NCI-H128 (cell line): ENCODE data around the gene ARHGDIA.

Experiments
- DNase-seq: peaks from one replicate; lab custom pipeline; 2025; ENCODE audit not compliant: unreplicated experiment; lab: John Stamatoyannopoulos, UW

The ARHGDIA gene

DNA sequence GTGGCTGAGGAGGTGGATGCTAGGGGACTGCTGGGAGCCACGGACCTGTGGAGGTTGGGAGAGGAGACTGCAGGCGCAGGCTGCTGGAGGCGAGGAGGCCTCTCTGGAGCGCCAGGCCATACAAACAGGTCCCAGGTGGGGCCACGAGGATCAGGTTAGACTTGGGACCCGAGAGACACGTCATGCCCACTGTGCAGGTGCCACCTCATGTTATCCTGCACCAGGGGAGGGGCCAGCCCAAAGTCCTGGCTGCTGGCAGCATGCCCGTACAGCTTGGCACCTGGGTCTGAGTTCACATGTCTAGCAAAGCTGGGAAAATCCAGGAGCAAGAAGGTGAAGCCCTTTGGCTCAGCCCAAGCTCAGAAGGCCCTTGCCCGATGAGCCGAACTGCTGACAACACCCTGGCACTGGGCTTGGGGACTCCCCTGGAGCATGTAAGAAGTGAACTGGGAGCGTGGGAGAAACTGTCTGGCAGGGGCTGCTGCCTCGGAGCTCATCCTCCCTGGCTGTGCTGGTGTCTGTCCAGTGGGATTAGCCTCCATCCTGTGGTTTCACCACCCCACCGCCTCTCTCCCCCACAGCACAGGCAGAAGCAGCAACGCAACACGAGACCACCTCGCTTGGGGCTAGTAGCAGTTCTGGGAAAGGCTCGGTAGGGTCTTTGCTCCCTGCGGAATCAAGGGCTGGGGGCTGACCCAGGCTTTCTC, 5.3 kb downstream of the ARHGDIA start:
- no peak for DNase-seq

DNA sequence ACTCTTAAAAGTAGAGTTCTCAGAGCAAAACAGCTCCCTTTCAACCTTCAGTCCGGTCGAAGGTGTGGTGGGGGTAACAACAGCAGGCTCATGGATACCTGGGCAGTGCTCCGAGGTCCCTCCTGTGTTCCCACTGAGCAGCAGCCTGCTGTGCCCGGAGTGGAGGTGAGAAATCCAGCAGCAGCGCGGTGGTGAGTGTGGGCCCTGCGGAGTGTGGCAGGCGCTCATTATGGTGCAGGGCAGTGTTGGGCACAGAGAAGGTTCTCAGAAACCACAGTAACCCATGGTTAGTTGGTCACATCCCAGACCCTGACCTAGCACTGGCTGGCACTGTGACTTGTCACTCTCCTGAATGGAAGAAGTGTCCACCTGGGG, 5.8 kb downstream of the ARHGDIA start:
- no peak for DNase-seq

DNA sequence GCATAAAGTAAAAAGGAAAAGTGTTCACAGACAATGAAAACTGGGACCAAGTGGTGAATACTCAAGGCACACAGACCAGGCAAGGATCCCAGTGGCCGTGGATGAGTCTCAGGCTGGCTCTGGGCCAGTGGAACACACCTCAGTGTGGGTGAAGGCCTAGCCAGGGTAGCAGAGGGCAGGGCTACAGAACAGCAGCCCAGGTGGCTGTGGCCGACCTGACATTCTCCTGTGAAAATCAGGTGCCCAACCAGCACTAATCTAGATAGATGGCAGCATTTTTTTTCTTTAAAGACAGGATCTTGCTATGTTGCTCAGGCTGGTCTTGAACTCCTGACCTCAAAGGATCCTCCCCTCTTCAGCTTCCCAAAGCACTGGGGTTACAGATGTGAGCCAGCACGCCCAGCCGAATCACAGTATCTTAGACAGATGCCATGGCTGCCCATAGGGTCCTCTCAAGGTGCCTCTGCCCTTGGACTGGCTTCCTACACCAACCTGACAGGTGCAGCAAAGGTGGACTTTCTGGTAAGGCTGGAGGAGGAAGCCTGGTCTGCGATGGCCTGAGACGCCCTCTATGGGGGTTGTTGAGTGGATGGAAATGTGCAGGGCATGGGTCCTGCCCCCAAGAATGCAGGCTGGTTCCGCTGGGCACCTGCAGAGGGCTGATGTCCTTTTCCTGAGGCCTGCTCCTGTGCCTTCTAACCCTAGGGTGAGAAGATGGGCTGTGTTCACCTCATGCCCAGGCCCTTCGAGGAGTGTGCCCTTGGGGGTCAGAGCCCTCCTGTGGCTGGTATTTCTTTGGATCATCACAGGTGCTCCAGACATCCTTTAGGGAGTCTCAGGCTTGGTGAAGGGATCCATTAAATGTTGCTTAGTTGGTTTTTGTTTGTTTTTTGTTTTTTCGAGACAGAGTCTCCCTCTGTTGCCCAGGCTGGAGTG, 7.0 kb downstream of the ARHGDIA start:
- no peak for DNase-seq

DNA sequence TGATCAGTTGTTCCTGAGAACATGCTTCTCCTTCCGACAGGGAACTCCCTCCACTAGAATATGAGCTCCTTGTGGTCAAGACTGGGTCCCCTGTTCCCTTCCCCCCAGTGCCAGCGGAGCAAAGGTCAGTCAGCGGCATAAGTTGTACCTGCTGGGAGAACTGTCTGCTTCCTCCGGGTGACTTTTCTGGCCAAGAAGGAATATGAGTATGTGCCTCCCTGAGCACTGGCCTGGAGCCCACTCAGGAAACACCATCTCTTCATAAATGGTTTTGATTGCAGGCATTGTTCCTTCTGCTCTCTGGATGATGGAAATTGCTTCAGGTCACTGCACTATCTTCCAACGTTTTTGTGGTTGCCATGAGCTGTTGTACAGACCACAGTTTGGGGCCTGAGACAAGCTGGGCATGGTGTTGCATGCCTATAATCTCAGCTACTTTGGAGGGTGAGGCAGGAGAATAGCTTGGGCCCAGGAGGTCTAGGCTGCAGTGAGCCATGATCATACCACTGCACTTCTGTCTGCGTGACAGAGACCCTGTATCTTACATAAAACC, 7.9 kb downstream of the ARHGDIA start:
- DNase-seq = no peak

DNA sequence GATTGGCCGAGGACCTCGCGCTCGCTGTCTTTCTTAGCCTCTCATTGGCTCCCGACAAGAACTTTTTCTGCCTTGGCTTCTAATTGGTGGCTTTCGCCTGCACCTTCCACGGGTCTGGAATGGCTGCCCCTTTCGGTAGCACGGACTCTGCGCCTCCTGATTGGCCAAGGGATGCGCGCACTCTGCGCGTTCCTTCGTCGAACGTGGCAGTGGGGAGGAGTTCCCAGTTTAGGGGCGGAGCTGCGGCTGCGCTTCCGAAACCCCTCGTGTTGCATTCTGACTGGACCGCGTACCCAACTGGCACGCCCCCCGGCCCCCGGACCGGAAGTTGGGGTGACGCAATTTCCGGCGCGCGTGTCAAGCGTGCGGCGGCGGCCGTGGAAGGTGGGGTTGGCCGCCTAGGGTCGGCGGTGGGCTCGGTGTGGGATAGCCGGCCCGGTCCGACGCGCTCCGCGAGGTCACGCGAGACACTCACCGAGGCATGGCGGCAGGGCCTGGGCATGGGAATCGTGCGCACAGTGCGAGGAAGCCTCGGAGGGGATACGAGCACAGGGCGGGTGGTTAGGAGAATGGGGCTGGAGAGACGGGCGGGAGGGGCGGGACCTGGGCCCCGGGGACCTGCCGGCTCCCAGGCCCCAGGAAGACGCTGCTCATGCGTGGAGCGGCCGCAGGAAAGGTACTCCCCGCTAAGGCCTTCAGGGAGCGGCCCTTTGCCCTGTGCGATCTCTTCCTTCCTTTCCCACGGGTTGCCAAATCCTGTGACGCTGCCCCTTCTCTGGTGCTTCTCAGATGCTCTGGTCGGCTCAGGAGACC, 10.2 kb downstream of the ARHGDIA start:
- DNase-seq = peak; percentile 99

DNA sequence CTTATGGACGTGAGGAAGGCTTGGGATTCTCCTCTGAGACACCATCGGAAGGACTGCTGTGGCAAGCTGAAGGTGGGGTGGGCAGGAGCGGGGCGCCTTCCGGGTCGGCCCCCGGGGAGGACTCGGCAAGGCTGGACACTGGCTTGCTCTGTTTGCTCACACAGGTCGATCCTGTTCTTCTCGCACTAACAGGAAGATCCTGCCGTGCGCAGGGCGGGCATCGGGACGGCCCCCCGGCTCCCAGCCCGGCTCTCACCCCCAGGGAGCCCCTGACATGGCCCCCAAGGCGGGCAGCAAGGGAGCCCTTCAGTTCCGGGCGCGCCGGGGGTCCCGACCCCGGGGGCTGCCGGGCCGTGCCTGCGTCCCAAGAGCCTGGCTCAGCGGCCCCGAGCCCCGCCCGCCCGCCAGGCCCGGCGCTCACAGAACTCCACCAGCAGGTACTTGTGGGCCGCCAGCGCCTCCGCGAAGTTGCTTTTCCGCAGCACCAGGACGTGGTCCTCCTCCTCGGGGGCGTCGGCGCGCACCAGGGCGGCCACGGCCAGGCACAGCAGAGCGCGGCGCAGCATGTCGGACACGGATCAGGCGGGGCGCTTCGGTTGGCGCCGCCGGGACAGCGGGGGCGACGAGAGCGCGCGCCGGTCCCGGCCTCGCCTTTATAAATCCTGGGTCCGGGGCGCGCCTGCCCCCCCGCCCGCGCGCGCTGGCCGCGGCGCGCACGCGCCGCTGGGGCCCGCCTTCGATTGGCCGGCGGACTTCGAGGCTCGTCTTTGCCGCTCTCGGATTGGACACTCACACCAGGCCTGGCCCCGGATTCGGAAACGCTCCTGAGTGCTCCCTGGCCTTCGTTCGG, 11.0 kb downstream of the ARHGDIA start, which contains the start of gene P4HB:
TSS of gene P4HB (minus strand) at position 630 of the 850 bp plus-strand sequence. CDS start at position 566, 64 bp downstream.
- DNase-seq = no peak

DNA sequence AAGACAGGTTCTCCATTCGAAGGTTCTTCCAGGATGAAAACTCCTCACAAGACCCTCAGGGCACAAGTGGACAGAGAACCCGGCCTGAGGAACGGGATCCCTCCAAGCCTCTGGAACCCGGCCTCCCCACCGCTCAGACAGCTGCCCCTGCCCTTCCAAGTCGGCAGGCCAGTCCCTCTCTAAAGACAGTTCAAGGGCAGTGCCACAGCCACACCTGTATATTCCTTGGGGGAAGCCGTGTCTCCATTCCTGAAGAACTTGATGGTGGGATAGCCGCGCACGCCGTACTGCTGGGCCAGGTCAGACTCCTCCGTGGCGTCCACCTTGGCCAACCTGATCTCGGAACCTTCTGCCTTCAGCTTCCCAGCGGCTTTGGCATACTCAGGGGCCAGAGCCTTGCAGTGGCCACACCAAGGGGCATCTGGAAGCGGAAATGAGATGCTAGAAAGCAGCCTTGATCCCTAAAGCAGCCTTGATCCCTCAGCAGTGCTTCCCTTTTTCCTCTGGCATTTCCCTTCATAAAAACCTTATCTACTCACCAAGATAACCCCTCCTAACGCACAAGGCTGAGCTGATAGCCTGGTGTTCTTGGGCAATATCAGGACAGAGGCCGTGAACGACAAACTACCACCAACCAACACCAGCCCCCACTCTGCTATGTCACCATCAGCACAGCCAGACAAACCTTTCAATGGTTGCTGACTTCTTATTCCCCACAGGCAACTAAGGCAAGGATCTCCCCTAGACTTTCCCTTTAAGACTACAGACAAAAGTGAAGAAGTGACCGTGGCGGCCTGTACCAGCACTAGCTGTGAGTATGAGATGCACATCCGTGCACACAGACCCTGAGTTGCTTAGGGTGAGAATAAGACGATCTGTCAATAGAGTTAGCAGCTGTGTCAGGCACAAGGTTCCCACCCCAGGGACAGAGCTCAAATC, 11.9 kb downstream of the ARHGDIA start:
- no peak for DNase-seq

DNA sequence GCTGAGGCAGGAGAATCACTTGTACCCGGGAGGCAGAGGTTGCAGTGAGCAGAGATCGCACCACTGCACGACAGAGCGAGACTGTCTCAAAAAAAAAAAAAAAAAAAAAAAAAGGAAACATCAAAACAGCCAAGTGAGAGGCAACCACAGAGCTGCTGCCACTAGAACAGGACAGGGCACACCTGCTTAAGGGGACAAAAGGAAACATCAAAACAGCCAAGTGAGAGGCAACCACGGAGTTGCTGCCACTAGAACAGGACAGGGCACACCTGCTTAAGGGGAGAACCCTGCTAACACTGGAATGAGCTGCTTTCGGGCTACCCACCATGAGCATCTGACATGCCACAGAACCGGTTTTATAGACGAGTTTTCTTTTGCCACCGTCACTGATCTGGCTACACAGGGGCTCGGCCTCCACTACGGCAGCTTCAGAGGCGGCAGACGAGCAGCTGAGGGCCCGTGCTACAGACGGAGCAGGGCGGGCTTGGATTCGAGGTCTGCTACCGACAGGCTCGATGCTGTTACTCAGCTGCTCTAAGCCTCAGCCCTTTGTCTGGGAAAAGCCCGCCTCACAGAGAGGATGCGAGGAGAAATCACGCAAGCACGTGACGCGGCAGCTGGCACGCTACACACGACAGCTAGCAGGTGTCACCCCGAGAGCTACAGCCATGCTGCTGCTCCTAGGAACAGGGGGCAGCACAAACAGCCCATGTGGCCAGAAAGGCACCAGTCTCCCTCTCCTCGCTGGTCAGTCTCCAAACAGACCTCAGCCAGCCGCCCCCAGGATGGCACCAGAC, 12.8 kb downstream of the ARHGDIA start:
- no peak for DNase-seq

GRCh38 chr17:81854974-81855774, 16.0 kb downstream of the ARHGDIA start:
- DNase-seq = no peak

GRCh38 chr17:81852237-81852636, 18.9 kb downstream of the ARHGDIA start:
- DNase-seq = no peak

- no peak for DNase-seq
Observed at GRCh38 chr17:81851423-81851822, 19.7 kb downstream of the ARHGDIA start.

DNA sequence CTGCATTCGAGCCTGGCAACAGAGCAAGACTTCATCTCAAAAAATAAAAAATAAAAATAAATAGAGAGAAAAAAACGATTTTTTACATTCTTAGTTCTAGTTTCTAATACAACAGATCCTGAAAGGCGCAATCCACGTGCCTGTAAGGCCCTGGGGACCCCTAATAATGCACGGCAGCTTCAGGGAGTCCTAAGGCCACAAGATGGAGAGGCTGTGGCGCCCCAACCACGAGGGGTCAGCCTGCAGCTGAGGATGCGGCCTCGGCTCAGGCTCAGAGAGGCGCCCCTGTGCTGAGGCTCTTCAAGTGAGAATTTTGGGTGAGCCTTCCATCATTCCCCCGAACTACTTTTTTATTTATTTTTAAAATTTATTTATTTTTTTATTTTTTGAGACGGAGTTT, 21.7 kb downstream of the ARHGDIA start:
- no peak for DNase-seq

DNA sequence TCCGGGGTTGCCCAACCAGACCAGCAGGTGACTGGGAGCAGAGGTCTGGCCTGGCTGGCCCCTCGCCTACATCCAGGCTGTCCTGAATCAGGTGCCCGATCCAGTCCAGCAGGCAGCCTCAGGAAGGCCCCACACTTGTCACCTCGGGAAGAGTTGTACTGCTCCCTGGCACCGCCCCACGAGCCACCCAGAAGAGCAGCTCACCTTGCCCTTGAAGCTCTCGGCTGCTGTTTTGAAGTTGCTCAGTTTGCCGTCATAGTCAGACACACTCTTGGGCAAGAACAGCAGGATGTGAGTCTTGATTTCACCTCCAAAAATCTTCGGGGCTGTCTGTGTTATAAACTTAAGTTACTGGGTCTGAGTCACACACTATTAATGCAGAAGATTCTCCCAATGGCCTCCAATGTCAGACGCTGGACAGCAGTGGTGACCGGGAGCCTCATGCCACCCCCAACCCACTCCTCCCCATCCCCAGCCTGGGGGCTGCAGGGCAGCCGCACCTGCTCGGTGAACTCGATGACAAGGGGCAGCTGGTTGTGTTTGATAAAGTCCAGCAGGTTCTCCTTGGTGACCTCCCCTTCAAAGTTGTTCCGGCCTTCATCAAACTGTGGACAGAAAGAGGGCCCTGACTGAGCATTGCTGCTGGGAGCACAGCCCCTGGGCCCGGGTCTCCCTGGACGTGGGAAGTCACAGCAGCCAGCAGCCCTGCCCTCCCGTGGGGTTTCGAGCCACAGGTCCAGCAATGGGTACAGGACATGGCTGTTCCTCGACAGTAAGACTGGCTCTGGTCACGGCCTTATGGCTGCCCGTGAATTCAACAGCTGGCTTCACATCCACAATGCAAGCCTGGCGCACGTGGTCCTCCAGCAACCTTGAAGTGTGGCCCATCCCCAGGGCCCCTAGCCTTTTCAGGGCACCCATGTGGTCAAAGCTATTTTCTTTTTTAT, 24.1 kb downstream of the ARHGDIA start:
- DNase-seq = no peak

DNA sequence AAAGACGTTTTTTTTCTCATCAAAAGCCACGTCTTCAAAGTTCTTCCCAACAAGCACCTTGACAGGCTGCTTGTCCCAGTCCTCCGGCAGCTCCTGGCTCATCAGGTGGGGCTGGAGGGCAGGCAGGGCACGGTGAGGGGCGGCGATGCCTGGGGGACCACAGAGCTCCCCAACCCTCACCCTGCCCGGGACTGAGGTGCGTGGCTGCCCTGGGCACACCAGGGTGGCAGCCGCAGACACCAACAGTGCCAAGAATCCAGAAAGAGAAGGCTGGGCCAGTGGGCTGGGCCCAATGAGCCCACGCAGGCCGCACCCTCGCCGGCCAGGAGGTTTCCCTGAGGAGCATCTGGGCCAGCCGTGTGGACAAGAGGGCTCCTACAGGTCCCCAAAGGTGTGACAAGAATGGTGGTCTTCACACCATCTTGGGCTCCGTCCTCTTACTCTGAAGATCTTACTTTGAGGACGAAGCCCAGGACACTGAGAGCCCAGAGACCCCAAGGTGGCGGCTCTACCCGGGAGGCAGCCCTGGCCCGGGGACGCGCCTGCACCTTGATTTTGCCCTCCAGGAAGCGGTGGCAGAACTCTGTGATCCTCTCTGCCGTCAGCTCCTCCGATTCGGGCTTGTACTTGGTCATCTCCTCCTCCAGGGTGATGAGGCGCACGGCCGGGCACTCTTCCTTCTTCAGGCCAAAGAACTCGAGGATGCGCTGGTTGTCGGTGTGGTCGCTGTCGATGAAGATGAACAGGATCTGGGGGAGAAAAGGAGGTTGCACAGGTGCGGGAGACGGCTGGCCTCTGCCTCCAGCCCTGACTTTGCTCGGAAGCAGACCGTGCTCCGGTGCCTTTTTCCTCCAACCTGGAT, 25.0 kb downstream of the ARHGDIA start:
- DNase-seq = no peak

GRCh38 chr17:81845361-81845760, 25.8 kb downstream of the ARHGDIA start:
- DNase-seq = no peak
